Embryonic facial prominence (tissue), 1 donor: ENCODE data around the gene SMIM21.

ENCODE experiments used
- DNase-seq: peaks from one replicate; pipeline ENCODE4 v3.0.0-alpha.2; 2016; ENCODE audit errors: extremely low spot score

SMIM21 gene

GRCh38 chr18:75377258-75377657, 50.2 kb downstream of the SMIM21 start:
- DNase-seq: no peak

DNA sequence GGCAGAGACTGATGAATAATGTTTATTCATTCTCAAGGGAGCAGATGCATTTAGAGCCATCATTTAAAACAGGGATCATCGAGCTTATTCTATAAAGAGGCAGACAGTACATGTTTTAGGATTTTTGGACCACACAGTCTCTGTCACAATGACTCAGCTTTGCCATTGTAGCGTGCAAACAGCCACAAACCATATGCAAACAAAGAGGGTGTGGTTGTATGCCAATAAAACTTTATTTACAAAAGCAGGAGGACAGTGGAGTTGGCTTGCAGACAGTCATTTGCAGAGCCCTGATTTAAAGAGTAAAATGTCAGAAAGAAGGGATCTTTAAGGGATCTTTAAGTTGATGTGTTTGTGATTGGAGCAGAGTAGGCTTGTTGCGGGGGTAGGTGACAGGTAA, 51.5 kb downstream of the SMIM21 start:
- no peak for DNase-seq

GRCh38 chr18:75375341-75375740, 52.2 kb downstream of the SMIM21 start:
- DNase-seq: no peak

GRCh38 chr18:75374466-75374865, 53.0 kb downstream of the SMIM21 start:
- no peak for DNase-seq

GRCh38 chr18:75369026-75369721, 58.3 kb downstream of the SMIM21 start:
- no peak for DNase-seq

DNA sequence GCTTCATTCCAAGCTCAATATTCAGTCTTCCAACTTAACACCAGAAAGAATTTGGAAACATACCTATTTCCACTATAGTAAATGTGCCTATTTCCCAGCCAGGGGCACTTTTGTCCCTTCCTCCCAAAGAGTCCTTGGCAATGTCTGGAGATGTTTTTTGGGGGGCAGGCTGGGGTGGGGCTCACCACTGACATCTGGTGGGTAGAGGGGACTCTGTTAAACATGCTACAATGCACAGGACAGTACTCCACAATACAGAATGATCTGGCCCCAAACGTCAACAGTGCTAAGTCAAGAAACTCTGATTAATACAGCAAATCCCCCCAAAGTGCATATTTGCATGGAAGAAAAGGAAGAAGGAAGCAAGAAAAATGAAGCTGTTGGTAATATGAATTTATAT, 61.7 kb downstream of the SMIM21 start:
- DNase-seq: no peak

- no peak for DNase-seq
These were observed 62.3 kb downstream of the SMIM21 start for GRCh38 chr18:75365254-75365629.

DNA sequence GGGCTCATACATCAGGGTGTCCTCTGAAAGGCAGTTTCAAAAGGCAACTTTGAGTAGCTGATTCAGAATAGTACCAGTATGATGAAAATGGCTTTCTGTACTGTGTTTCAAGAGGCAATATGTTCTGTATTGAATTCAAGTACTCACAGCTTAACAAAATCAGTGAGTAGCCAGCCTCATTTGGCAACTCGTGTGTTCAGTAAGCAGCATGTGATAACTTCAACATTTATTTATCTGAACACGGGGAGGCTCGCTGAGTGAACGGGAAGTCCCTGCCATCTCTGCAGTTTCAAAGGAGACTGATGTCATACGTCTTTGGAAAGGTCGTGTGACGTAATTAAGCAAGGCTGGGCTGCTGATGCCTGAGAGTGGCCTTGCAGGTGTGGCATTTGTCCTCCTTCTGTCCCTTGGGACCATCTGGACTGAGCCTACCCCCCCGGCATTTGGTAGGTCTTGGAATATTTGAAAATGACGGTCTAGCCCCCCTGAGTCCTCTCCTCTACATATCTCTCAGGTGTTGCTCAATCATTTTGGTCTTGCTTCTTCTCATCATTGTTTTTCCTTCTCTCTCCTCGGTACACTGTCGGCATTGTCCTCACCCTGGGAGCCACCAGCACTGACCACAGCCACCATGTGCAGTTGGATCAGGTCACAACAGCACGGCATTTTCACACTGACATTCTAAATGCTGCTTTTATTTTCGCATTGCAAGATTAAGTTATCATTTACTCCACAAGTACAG, 62.8 kb downstream of the SMIM21 start:
- DNase-seq: no peak

- no peak for DNase-seq
These were observed 63.9 kb downstream of the SMIM21 start for GRCh38 chr18:75363446-75364225.

GRCh38 chr18:75362435-75362834, 65.1 kb downstream of the SMIM21 start:
- no peak for DNase-seq

DNA sequence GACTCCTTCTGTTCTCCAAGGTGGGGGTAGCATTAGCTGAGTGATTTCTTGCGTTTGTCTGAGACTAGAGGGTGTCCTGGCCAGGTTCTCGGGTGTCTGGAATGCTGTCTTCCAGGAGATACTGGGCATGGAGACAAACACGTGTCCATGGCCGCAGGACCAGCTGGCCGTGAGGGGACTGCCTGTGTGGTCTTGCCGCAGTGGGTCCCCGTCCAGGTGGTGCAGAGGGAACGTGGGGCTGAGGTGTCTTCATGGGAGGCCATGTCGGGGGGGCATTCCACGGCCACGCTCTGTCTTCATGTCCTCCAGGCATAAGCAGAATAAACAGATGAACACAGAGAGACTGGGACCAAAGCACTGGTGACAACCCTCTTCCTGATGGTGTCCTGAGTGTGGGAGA, 66.6 kb downstream of the SMIM21 start:
- DNase-seq: no peak

DNA sequence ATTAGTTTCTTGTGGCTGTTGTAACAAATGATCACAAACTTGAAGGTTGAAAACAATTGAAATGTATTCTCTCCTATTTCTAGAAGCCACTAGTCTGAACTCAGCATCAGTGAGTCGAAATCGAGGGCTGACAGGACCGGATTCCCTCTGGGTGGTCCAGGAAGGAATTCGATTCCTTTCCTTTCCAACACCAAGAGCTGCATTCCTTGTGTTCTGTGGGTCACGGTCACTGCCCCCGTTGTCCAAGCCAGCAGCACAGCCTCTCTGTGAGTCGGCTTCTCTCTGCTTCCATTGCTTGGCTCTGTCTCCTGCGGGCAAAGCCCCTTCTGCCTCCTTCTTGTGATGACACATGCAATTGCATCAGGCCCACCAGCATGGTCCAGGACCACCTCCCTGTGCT, 67.3 kb downstream of the SMIM21 start:
- no peak for DNase-seq
